MCF 10A (cell line): ENCODE data around the gene R3HDML. TPM values are rescaled to one million over a fixed set of nuclear protein-coding genes. Genes with fewer than 3 reads are reported as not detected.

Source experiments
- BruUV-seq: library from RNA; stranded (reverse); fragments of 400-500 nt; replicated peaks from 2 replicates; lab custom pipeline; 2021; lab: Mats Ljungman, UMichigan
- CTCF ChIA-PET: fragments of 300-600 bp; sonication (Branson Sonifier 250); formaldehyde crosslinking; extraction: SDS; loops from one replicate; lab custom pipeline; 2021; ENCODE audit warnings: antibody characterized with exemption, inconsistent platforms; lab: Yijun Ruan, JAX
- POLR2A ChIA-PET: fragments of 300-600, 350-650 bp; sonication (Branson Sonifier 250); formaldehyde crosslinking; extraction: SDS; loops from one replicate; lab custom pipeline; 2020; ENCODE audit warnings: antibody characterized with exemption, inconsistent platforms; lab: Yijun Ruan, JAX
- DNase-seq: peaks from one replicate; pipeline ENCODE4 v3.0.0-alpha.2; 2018; ENCODE audit not compliant: unreplicated experiment
- H3K27ac Mint-ChIP-seq: one replicate; pipeline ENCODE4 v1.8.0; 2022; ENCODE audit warnings: mild to moderate bottlenecking, low read depth, mixed read lengths; ENCODE audit not compliant: unreplicated experiment
- H3K27me3 Mint-ChIP-seq: one replicate; pipeline ENCODE4 v1.8.0; 2022; ENCODE audit warnings: mixed read lengths; ENCODE audit not compliant: insufficient read depth, unreplicated experiment
- H3K36me3 Mint-ChIP-seq: one replicate; pipeline ENCODE4 v1.8.0; 2022; ENCODE audit warnings: mild to moderate bottlenecking, moderate library complexity, mixed read lengths; ENCODE audit not compliant: insufficient read depth, unreplicated experiment
- H3K4me1 Mint-ChIP-seq: one replicate; pipeline ENCODE4 v1.8.0; 2022; ENCODE audit warnings: mixed read lengths; ENCODE audit not compliant: insufficient read depth, unreplicated experiment
- H3K4me3 Mint-ChIP-seq: one replicate; pipeline ENCODE4 v1.8.0; 2022; ENCODE audit warnings: mild to moderate bottlenecking, moderate library complexity, mixed read lengths; ENCODE audit not compliant: unreplicated experiment
- H3K9me3 Mint-ChIP-seq: one replicate; pipeline ENCODE4 v1.8.0; 2022; ENCODE audit warnings: mixed read lengths; ENCODE audit not compliant: unreplicated experiment
- CTCF ChIP-seq: fragments of 200-600 bp; IDR thresholded peaks from one replicate; pipeline ENCODE4 v1.8.0; 2022; ENCODE audit warnings: antibody characterized with exemption, mild to moderate bottlenecking; ENCODE audit not compliant: unreplicated experiment
- intact Hi-C: fragments of 100-400 bp; cut with micrococcal nuclease; formaldehyde crosslinking; loops from 2 replicates; pipeline ENCODE4 v1.14.1; 2022
- total RNA-seq: library from RNA; stranded (reverse); gene quantifications from 2 replicates; pipeline ENCODE4 v1.2.3, GENCODE V29; 2022

The R3HDML gene
- total RNA-seq, 1 experiment from 2014 or later = not detected

GRCh38 chr20:44356353-44356723, 19.5 kb downstream of the R3HDML start:
- no peak overlapping the region for H3K4me3 Mint-ChIP-seq
- ChIA-PET POLR2A (no interaction called here), CTCF (interaction anchor here (0.6 to 1.1 kb wide), 3 partner anchors 139 to 385 kb away, joined by 3 read pairs; no protein-coding TSS in a partner anchor)
- no peak for TF ChIP-seq CTCF
- H3K36me3 Mint-ChIP-seq = no peaks in the 10 kb centered on the region
- H3K9me3 Mint-ChIP-seq = no peaks in the 10 kb centered on the region
- peaks cover 23% of the 10 kb centered on the region for H3K27me3 Mint-ChIP-seq
- H3K4me1 Mint-ChIP-seq = no peaks in the 10 kb centered on the region
- no peak overlapping the region for H3K27ac Mint-ChIP-seq
- intact Hi-C loops = no loop called here
- BruUV-seq = no TSS peak
- DNase-seq = no peak

- no peaks in the 10 kb centered on the region for H3K36me3 Mint-ChIP-seq
- no peak overlapping the region for H3K27ac Mint-ChIP-seq
- intact Hi-C loops = no loop called here
- H3K4me1 Mint-ChIP-seq = no peaks in the 10 kb centered on the region
- no peak for TF ChIP-seq CTCF
- no peak overlapping the region for H3K4me3 Mint-ChIP-seq
- no peaks in the 10 kb centered on the region for H3K9me3 Mint-ChIP-seq
- CTCF ChIA-PET = no interaction called here
- POLR2A ChIA-PET = no interaction called here
- H3K27me3 Mint-ChIP-seq = peaks cover 23% of the 10 kb centered on the region
- no TSS peak for BruUV-seq
- no peak for DNase-seq
Measured at GRCh38 chr20:44357020-44357419, 20.2 kb downstream of the R3HDML start.

- BruUV-seq = no TSS peak
- no peaks in the 10 kb centered on the region for H3K9me3 Mint-ChIP-seq
- no peaks in the 10 kb centered on the region for H3K36me3 Mint-ChIP-seq
- H3K27me3 Mint-ChIP-seq = peaks cover 23% of the 10 kb centered on the region
- H3K27ac Mint-ChIP-seq = no peak overlapping the region
- CTCF ChIA-PET = interaction anchor here (0.7 to 0.9 kb wide), 2 partner anchors 27 to 28 kb away, joined by 3 to 4 read pairs; no protein-coding TSS in a partner anchor
- TF ChIP-seq CTCF = no peak
- intact Hi-C loops = no loop called here
- no peaks in the 10 kb centered on the region for H3K4me1 Mint-ChIP-seq
- POLR2A ChIA-PET = no interaction called here
- DNase-seq = no peak
- no peak overlapping the region for H3K4me3 Mint-ChIP-seq
Measured at GRCh38 chr20:44357555-44358125, 20.8 kb downstream of the R3HDML start.

GRCh38 chr20:44358776-44359175, 21.9 kb downstream of the R3HDML start:
- ChIA-PET CTCF (interaction anchor here (0.9 kb wide), 1 partner anchor 25 kb away, joined by 3 read pairs; no protein-coding TSS in a partner anchor), POLR2A (no interaction called here)
- no peak for TF ChIP-seq CTCF
- no peak overlapping the region for H3K27ac Mint-ChIP-seq
- peaks cover 23% of the 10 kb centered on the region for H3K27me3 Mint-ChIP-seq
- H3K9me3 Mint-ChIP-seq = no peaks in the 10 kb centered on the region
- intact Hi-C loops = no loop called here
- no peaks in the 10 kb centered on the region for H3K4me1 Mint-ChIP-seq
- DNase-seq = no peak
- H3K4me3 Mint-ChIP-seq = no peak overlapping the region
- no TSS peak for BruUV-seq
- H3K36me3 Mint-ChIP-seq = no peaks in the 10 kb centered on the region
